ENCODE data around the gene PEX14. TPM values are rescaled to one million over a fixed set of nuclear protein-coding genes. Genes with fewer than 3 reads are reported as not detected.
A peak's percentile ranks its signal among the peaks of the same experiment; 100 is the strongest.

Gene PEX14
- total and polyA plus RNA-seq, 8 donors: 17.3 to 22.9 (median 20.7) TPM

- TF ChIP-seq, protein P1, sequence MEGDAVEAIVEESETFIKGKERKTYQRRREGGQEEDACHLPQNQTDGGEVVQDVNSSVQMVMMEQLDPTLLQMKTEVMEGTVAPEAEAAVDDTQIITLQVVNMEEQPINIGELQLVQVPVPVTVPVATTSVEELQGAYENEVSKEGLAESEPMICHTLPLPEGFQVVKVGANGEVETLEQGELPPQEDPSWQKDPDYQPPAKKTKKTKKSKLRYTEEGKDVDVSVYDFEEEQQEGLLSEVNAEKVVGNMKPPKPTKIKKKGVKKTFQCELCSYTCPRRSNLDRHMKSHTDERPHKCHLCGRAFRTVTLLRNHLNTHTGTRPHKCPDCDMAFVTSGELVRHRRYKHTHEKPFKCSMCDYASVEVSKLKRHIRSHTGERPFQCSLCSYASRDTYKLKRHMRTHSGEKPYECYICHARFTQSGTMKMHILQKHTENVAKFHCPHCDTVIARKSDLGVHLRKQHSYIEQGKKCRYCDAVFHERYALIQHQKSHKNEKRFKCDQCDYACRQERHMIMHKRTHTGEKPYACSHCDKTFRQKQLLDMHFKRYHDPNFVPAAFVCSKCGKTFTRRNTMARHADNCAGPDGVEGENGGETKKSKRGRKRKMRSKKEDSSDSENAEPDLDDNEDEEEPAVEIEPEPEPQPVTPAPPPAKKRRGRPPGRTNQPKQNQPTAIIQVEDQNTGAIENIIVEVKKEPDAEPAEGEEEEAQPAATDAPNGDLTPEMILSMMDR (IDR thresholded peaks at IDR 0.05): no peak
- intact Hi-C loops (cut with DNase I): no loop called here
- H3K27ac ChIP-seq: no peak overlapping the region
- no peaks in the 10 kb centered on the region for H3K9me3 ChIP-seq
- DNase-seq: no peak
- H3K36me3 ChIP-seq: no peaks in the 10 kb centered on the region
- H3K4me3 ChIP-seq: no peak overlapping the region
- H3K4me1 ChIP-seq: peaks cover 9 to 48% of the 10 kb centered on the region in 2 donors
- no peak for ATAC-seq
- H3K27me3 ChIP-seq: no peaks in the 10 kb centered on the region
Measured at GRCh38 chr1:10520952-10521351, 46.2 kb downstream of the PEX14 start.

DNA sequence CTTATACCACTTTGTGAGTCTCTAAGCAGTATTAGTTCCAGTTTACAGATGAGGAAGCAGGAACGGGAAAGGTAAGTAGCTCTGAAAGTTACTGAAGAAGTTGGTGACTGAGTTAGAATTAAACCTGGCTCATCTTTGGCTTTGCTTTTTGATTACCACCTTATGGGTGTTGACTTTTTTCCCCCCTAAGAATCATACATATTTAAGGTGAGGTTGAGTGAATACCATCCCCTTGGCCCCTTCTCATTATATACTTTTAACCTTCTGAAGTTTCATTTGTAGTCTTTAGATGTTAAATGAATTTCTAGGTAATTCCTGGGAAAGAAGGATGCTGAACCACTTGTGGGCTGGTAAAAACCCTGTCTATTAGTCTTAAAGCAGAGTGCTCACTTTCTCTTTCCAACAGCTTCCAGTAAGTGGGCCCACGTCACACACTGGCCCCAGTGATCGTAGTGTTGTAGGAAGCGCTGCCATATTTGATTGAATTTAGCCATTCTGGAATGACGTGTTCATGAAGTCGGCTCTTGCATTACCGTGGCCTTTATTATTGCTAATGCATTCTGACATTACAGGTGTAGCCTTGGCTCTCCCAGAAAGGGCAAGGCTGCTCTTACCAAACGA lies 46.9 kb downstream of the PEX14 start:
- H3K36me3 ChIP-seq: no peaks in the 10 kb centered on the region
- H3K4me3 ChIP-seq: no peak overlapping the region
- no peaks in the 10 kb centered on the region for H3K27me3 ChIP-seq
- peaks cover 2 to 41% of the 10 kb centered on the region in 2 donors for H3K4me1 ChIP-seq
- ATAC-seq (no peak), DNase-seq (no peak)
- intact Hi-C loops (cut with DNase I): no loop called here
- no peak overlapping the region for H3K27ac ChIP-seq
- TF ChIP-seq, protein P1 (IDR thresholded peaks at IDR 0.05): no peak
- no peaks in the 10 kb centered on the region for H3K9me3 ChIP-seq

DNA sequence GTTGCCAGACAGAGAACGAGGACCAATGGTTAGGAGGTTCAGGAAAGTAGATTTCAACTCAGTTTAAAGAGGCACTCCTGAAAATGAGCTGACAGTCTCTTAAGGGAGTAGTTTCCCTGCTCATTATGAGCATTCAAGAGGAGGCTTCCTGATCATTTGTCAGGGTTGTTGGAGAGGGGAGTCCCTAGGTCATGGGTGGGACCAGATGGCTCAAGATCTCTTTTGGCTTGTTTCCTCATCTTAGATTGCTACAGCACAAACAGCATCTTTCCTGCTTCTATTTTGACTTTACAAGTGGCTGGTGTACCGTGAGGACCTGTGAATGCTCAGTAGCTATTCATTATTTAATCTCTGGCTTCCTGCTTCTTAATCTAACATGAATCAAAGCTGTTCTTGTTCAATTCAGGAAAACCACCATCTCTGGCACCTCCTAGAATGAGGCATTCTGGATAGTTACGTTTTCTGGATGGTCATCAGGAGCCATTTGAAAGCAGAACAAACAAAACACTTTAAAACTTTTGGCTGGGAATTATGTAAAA lies 47.6 kb downstream of the PEX14 start:
- ATAC-seq (no peak), DNase-seq (no peak)
- no peaks in the 10 kb centered on the region for H3K36me3 ChIP-seq
- H3K4me1 ChIP-seq: peaks cover 0 to 35% of the 10 kb centered on the region in 2 donors
- no peaks in the 10 kb centered on the region for H3K27me3 ChIP-seq
- intact Hi-C loops (cut with DNase I): no loop called here
- H3K9me3 ChIP-seq: no peaks in the 10 kb centered on the region
- H3K27ac ChIP-seq: peak overlapping the region in 1 of 2 donors; percentile 19
- TF ChIP-seq, protein P1 (IDR thresholded peaks at IDR 0.05): no peak
- H3K4me3 ChIP-seq: no peak overlapping the region

DNA sequence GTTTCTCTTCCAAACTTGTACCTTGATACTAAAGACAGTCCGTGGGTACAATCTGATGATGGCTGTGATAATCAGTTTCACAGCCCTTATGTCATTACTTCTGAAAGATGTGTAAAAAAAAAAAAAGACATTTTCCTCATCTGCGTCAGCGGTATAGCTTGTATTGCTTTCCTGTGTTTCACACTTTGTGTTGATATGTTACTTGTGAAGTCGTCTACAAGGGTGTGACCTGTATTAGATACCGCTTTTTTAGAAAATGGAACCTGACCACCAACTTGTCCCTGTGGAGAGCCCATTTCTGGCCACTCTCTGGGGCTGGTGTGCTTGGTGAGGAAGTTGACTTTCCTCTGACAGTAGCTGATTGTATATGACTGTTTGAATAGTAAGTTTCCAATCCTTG lies 50.5 kb downstream of the PEX14 start:
- DNase-seq (no peak), ATAC-seq (no peak)
- intact Hi-C loops (cut with DNase I): no loop called here
- no peak overlapping the region for H3K27ac ChIP-seq
- H3K27me3 ChIP-seq: no peaks in the 10 kb centered on the region
- H3K36me3 ChIP-seq: no peaks in the 10 kb centered on the region
- peaks cover 10 to 46% of the 10 kb centered on the region in 2 donors for H3K4me1 ChIP-seq
- H3K9me3 ChIP-seq: no peaks in the 10 kb centered on the region
- H3K4me3 ChIP-seq: no peak overlapping the region
- TF ChIP-seq, protein P1 (IDR thresholded peaks at IDR 0.05): no peak

DNA sequence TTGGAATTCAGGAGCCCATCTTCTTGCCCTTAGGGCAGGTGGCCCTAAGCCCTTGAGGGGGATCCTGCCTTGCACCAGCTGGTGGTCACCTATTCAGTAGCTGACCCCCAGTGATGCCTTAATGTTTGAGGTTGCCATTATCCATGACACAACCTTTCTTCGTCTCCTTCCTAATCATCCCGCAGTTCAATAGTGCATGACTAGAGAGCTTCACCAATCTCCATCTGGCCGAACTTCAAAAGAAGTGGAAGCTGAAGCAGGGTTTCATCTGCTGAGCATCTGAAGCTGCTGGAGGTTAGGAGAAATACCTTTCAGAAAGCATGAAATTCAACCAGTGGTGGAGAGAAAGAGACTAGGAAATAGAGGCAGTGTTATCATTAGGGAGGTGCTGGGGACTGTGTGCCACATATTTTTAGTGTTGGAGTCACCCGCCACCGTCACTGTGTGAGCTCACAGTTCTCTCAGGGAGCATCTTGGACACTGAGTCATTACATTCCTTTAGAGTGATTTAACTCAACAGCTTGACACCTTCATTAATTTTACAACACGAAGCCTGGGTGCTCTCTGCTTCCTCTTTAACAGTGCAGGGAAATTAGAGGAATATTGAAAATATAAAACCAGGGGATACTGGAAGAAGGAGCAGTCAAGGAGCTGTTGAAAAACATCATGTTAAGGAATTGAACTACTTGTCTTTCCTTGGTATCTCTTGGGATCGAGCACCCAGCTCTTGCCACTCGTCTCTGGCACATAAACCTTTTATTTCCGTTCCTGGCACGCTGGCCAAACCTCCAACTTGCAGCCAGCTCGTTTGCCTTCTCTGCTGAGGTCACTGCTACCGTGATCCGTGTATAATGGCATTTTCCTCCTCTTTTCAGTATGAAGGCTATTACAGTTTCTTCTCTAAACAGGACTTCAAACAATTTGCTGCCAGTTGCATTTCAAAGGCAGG lies 53.6 kb downstream of the PEX14 start:
- peaks cover 21 to 44% of the 10 kb centered on the region in 2 donors for H3K4me1 ChIP-seq
- no peaks in the 10 kb centered on the region for H3K9me3 ChIP-seq
- peak overlapping the region; percentile 46 to 55 for H3K27ac ChIP-seq
- no peaks in the 10 kb centered on the region for H3K36me3 ChIP-seq
- H3K27me3 ChIP-seq: no peaks in the 10 kb centered on the region
- DNase-seq (peak in 1 of 4 donors; percentile 50), ATAC-seq (peak; percentile 65)
- TF ChIP-seq, protein P1 (IDR thresholded peaks at IDR 0.05): no peak
- intact Hi-C loops (cut with DNase I): no loop called here
- no peak overlapping the region for H3K4me3 ChIP-seq
